Measurements from ENCODE around the gene POLR1D.

POLR1D gene

DNA sequence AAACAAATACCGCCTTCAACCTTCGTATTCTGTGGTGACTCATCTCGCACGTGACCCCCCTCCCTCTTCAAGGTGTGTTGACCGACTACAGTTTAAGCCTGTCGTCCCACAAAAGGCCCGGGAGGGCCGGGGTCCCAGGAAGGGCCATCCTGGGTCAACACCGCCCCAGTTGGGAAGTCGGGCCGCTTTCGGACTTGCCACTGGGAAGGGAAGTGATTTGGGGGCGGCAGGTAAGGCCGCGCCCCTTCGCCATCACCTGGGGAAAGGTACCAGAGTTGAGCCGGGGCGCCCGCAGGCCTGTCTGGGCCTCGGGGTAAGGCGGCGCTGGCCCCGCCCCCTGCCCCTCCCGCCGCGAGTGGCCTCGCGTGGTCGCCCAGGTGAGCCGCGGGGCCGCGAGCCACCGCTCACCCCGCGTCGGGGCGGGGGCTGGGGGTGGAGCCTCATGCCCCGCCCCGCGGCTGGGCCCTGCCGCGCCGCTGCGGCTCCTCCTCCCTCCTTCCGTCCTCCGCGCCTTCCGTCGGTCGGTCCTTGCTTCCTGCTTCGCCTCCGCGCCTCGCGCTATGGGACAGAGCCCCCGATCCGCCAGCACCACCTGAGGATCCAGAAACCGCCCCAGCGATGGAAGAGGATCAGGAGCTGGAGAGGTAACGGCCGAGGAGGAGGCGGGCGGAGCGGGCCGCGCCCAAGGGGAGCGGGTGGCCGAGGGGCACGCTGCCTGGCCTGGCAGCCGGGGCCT, at the start of gene POLR1D:
TSS of gene POLR1D (plus strand) at position 527 of the 736 bp plus-strand sequence. CDS start at position 619, 92 bp downstream.
- peak; percentile 81 for DNase-seq

DNA sequence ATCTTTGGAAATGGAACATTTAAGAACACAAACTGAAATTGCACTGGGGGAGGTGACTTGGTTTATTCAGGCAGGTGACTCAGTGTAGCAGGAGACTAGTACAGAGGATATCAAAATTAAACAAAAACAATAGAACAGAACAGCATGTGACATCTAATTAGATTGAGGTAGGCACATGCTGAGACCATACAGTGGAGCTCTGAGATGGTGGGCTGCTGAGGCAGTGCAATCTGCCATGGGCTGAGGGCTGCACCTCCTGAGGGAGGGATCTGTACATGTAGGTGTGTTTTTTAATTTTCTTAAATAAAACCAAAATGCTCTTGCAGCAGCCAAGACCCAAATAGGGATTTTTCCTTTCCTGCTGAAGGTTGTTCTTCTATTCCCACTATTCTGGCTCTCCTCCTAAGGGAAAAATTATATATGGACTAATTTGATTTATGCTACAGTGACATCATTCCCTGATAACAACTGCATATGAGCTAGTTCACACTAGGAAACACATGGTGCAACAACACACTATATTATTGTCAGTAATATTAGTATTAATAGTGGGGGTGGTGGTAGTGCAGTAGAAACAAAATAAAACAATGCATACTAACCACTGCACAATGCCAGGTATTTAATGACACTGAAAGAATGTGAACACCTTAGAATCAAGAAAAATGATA, 49.3 kb upstream of the POLR1D start:
- DNase-seq, result no peak

GRCh38 chr13:27573265-27573664, 48.4 kb upstream of the POLR1D start:
- DNase-seq, result no peak

DNA sequence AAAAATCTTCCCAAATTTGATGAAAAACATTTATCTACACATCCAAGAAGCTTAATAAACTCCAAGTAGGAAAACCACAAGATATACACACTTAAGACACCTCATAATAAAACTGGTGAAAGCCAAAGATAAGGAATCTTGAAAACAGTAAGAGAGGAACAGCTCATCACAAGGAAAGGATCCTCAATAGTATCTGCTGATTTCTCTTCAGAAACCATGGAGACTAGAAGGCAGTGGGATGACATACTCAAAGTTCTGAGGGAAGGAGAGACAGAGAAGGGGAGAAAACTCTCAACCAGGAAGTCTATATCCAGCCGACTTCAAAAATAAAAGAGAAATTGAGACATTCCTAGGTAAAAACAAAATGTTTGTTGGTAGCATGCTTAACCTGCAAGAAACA, 47.0 kb upstream of the POLR1D start:
- no peak for DNase-seq

DNA sequence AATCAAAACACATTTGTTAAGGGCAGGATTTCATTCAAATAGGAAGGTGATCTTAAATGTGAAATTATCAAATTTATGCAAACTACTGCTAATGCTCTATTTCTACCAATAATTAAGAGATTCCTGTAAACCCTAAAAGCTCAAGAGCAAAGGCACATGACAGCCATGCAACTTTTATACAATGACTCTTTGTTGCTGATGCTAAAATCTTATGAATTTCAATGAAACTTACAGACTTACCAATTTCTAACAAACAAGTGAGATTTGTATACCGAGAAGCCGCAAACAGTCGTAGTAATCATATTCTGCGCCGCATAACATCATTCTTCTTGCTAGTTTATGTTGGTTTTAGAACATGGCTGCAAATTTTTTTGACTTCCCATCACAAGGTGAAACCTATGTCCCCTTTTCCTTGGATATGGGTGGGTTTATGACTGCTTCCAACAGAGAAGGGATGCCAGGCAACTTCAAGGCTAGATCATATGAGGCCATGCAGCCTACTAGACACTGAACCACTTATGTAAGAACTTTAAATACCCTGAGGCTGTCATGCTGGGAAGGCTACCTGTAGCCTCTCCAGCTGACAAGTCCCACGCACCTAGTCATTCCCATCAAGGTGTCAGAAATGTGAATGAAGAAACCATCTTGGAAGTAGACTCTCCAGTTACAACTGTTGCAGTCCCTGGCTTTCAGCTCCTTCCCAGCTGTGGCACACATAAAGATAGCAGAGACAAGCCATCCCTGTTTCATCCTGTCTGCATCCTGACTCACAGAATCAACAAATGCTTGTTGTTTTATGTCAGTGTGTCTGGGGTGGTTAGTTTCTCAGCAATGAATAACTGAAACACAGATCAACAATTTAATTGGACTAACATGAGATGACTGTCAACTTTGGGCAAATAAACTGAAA, 43.3 kb upstream of the POLR1D start:
- DNase-seq, result no peak

DNA sequence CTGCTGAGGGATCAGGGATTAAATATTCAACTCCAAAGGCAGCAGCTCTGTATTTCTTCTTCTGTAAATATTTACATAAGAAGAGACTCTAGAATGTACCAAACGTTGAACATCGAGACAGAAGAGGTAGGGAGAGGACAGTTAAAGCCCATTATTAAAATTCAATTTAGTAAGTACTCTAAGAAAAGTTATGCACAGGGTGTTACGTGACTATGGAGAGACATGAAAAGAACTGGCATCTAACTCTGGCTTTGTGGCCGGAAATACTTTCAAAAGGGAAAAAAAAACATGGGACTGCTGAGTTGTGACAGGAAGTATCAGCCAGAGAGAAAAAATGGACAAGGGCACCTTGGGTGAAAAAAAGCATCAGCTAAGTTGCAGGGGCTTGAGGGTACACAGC, 38.0 kb upstream of the POLR1D start:
- DNase-seq, result no peak

DNA sequence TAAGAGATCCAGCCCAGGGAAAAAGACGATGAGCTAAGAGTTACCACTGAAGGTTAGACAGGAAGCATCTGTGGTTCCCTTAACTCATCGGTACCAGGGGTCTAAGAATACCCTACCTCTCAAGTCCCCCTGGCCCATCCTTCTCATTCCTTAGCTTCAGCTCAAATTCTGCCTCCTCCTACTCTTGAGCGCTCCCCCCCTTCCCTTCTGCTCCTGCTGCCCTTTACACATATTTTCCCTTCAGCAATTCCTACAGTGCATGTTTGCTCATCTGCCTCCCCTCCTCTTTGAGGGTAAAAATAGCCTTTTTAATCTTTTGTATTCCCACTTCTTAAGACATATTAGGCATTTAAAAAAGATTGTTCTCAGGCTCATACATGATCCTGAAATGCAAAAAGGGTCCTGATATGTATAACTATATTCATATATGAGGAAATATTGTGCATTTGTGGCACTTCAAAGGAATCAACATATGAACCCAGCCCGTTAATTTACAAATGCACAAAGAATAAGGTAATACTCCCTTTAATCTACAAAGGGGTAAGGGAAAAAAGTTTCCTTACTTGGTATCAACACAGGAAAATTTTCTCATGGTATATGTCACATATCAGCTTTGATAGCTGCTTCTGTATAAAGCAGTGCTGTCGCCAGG, 34.5 kb upstream of the POLR1D start:
- no peak for DNase-seq

- DNase-seq, result no peak
Measured at GRCh38 chr13:27588405-27588804, 33.3 kb upstream of the POLR1D start.

GRCh38 chr13:27592865-27593264, 28.8 kb upstream of the POLR1D start:
- DNase-seq, result no peak

DNA sequence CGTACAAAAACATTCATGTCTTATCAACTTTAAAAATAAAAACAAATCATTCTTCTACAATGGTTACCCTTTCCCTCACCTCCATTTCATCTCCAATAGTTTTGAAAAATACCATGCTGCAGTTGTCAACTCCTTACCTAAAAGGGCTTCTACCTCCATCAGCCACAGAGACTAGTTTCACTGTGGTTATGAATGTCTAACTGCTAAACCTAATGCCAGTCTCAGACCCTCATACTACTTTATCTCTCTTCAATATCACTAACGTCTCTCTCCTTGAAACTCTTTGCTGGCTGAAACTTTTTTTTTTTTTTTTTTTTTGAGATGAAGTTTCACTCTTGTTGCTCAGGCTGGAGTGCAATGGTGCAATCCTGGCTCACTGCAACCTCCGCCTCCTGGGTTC, 28.4 kb upstream of the POLR1D start:
- DNase-seq, result no peak

GRCh38 chr13:27595055-27595811, 26.5 kb upstream of the POLR1D start:
- DNase-seq, result no peak

DNA sequence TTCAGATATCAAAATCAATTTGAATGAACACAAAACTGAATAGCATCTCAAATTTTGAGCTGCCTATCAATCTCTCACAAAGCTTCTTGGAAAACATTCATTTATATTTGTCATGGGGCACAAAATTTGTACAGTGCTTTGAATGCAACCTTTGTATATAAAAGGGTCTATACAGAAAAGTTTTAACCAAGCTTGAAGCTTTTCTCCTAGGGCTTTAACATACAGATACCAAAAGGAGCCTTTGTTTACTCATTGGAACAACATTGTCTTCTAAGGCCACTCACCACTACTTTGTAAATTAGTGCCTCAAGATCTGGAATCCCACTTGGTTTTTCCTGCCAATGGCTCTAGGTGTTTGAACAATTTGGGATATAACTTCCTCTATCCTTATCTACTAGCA, 22.6 kb upstream of the POLR1D start:
- DNase-seq, result no peak

- no peak for DNase-seq
Measured at GRCh38 chr13:27599845-27600553, 21.7 kb upstream of the POLR1D start.

DNA sequence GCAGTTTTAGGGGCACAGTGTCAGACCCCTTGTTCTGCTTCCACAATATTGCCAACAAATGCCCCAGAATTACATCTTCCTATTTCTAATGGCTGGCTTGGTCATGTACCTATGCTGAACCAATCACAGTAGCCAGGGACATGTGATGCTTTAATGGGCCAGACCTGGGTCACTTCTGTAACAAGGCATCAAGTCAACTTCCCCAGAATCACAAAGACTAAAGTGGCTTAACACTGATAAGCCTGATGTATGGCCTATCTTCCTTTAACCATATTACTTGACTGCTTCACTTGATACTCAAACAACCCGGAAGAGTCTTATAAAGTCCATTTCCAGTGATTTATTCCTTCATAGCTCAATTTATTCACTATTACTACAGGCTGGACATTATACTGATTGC, 21.0 kb upstream of the POLR1D start:
- no peak for DNase-seq

- DNase-seq, result no peak
Measured at GRCh38 chr13:27601208-27601607, 20.5 kb upstream of the POLR1D start.

DNA sequence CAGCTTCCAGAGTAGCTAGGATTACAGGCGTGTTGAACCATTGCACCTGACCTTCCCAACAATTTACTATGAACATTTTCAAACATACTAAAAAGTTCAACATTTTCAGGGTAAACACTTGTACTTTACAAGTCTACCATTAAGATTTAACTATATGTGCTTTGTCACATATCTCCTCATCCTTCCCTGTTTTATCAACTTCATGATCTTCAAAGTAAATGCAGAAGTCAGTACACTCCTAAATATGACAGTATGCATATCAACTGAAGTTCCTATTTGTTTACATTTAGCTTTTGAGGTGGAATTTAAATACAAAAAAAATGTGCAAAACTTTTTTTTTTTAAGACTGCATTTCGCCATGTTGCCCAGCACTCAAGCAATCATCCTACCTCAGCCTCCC, 19.9 kb upstream of the POLR1D start:
- no peak for DNase-seq

GRCh38 chr13:27605099-27605498, 16.6 kb upstream of the POLR1D start:
- DNase-seq, result no peak

- no peak for DNase-seq
Measured at GRCh38 chr13:27605610-27606200, 16.0 kb upstream of the POLR1D start.

DNA sequence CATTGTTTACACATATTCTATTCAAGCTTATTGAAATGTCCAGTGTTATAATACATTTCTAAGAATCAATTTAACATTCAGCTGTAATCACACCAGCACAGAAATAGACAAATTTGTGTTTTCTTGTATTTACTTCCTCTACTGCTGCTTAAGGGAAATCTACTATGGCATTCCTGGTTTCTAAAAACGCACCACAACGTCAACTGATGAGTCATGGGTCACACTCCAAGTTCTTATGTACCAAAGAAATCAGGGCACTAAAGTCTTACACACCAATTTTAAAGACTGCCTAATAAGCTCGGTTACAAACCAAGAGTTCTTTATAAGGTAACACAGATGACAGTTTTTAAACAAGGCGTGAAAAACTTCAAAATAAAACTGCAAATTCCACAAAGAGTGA, 14.6 kb upstream of the POLR1D start:
- DNase-seq, result no peak

GRCh38 chr13:27613628-27614027, 8.1 kb upstream of the POLR1D start:
- DNase-seq, result no peak

DNA sequence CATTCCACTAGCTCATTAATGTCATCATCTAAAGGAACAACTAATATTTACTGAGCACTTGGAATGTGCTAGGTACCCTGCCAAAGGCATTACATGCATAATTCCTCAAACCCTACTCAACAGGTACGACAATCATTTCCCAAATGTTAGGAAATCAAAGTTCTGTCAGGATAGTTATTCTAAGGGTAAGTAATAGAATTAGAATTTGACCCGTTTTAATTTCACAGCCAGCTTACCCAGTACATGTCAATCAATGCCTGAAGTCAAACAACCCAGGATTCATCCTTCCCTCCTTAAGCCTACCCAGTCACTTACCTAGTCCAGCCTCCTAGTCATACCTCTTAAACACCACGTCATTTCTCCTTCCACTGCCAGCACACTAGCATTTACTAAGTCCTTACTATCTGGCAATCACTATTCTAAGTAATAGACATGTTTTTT, 3.8 kb upstream of the POLR1D start:
- no peak for DNase-seq
